Effector memory CD4-positive, alpha-beta T cell (primary cell): ENCODE measurements around the gene NFIA.

Experiments used
- DNase-seq, 3 donors: peaks; one replicate each; pipeline ENCODE4 v3.0.0-alpha.2; 2020
- H3K27ac ChIP-seq: 2 replicates; pipeline ENCODE4 v1.7.0; 2013; ENCODE audit warnings: mild to moderate bottlenecking, low read length, moderate library complexity; ENCODE audit not compliant: insufficient read depth, poor library complexity, severe bottlenecking
- H3K27me3 ChIP-seq: replicated peaks from 2 replicates; pipeline ENCODE4 v1.7.0; 2013; ENCODE audit warnings: mild to moderate bottlenecking, low read length; ENCODE audit not compliant: insufficient read depth, control insufficient read depth, poor library complexity, severe bottlenecking
- H3K36me3 ChIP-seq: 2 replicates; pipeline ENCODE4 v1.7.0; 2013; ENCODE audit warnings: mild to moderate bottlenecking, low read length, moderate library complexity; ENCODE audit not compliant: control insufficient read depth, insufficient read depth
- H3K4me1 ChIP-seq: 2 replicates; pipeline ENCODE4 v1.7.0; 2013; ENCODE audit warnings: low read length, mild to moderate bottlenecking; ENCODE audit not compliant: control insufficient read depth, insufficient read depth, poor library complexity, severe bottlenecking
- H3K4me3 ChIP-seq: 2 replicates; pipeline ENCODE4 v1.7.0; 2013; ENCODE audit warnings: low read length, low read depth, mild to moderate bottlenecking; ENCODE audit not compliant: insufficient read depth, poor library complexity, severe bottlenecking
- H3K9me3 ChIP-seq: 2 replicates; pipeline ENCODE4 v1.7.0; 2013; ENCODE audit warnings: mild to moderate bottlenecking, low read length, moderate library complexity; ENCODE audit not compliant: control insufficient read depth

NFIA gene

DNA sequence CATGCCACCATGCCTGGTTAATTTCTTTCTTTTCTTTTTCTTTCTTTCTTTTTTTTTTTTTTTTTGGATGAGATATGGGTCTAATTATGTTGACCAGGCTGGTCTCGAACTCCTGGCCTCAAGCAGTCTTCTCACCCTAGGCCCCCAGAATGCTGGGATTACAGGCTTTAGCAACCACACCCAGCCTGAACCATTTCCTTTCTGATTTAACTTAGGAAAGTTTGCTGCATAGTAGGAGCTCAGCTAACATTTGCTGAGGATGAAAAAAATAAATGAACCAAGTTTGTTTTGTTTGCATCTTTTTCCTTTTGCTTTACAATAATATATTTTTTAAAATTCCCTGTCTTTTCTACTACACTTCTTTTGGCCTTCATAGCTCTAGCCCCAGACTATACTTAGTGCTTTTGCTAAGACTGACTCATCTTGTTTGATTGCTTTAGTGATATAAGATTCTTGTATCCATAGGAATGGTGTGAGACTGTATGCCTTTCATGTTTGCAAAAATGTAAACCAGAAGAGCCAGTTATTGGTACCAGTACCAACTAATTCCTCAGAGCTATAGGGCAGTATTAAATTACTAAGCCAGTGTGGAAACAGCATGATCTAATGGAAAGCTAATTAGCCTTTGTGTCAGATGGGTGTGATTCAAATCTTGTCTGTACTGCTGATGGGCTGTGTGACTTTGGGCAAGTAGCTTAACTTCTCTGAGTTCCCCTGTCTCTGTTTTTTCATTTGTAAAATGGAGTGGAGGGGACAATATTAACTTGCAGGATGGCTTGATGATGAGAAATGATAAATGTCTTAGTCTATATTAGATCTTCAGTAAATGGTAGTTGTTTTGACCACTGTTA lies 66.9 kb downstream of the NFIA start:
- no peak overlapping the region for H3K4me3 ChIP-seq
- H3K36me3 ChIP-seq, result no peaks in the 10 kb centered on the region
- DNase-seq, result no peak
- H3K4me1 ChIP-seq, result no peaks in the 10 kb centered on the region
- no peaks in the 10 kb centered on the region for H3K27me3 ChIP-seq
- no peak overlapping the region for H3K27ac ChIP-seq
- no peaks in the 10 kb centered on the region for H3K9me3 ChIP-seq

DNA sequence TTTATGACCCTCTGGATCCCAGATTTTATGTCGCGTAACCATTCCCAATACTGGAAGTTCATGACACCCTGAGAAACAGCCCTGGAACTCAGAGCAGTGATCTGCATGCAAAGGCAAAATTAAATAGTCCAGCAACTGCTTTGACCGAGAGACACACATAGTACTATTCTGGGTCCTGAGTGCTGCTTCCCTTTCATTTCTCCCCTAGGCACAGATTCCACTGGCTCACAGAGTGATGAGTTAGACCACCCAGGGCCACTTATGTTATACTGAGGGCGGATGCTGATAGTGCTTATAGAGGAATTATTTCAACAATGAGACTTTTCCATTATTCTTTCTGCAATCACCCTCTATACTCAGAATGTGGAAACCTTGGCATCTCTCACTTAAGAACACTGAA lies 69.2 kb downstream of the NFIA start:
- no peaks in the 10 kb centered on the region for H3K36me3 ChIP-seq
- H3K4me1 ChIP-seq, result no peaks in the 10 kb centered on the region
- no peak overlapping the region for H3K4me3 ChIP-seq
- no peak for DNase-seq
- H3K27ac ChIP-seq, result no peak overlapping the region
- H3K27me3 ChIP-seq, result no peaks in the 10 kb centered on the region
- no peaks in the 10 kb centered on the region for H3K9me3 ChIP-seq

DNA sequence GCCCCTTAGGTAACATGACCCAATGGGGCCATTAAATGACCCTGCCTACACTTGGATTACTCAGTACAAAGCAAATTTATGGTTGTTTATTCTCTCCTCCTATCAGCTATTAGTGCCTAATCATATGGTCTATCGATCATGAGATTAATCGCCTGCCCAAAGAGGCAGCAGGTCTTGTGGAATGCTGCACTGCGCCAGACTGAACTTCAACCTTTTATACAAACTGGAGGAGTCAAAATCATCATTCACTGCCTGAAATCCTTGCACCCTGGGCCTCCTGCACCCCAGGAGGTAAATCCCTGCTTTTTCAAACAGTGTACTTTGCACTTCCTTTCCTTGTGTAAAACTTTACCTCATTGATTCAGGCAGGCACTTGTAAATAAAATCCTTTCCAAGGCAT lies 69.7 kb downstream of the NFIA start:
- Histone ChIP-seq H3K9me3 (no peaks in the 10 kb centered on the region), H3K27ac (no peak overlapping the region), H3K36me3 (no peaks in the 10 kb centered on the region), H3K27me3 (no peaks in the 10 kb centered on the region), H3K4me1 (no peaks in the 10 kb centered on the region), H3K4me3 (no peak overlapping the region)
- DNase-seq, result no peak

DNA sequence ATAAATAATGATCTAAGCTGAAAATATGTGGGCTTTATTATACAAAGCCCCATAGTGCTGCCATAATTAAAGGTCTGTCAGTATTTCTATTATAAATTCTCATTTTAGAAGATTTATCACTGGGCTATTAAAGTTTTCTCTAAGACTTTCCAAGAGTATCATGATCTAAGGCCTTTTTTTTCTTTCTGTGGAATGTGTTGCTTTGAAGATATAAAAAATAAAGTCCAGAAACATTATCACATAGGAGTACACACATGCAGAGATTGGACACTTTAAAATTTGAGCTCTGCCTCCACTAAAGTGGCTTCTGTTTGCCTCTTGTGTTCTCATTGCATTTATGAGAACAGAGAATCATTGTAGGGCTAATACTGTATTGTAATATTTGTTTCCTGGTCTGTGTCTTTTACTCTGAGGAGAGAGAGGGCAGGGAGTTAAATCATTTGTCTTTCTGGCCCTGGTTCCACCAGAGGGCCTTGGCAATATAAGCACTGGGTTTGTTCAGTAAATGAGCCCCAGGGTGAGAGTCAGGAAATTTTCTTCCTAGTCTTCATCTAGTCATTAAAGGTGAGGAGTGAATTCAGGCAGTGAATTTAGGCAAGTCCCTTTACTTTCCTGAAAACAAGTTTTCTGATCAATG lies 70.2 kb downstream of the NFIA start:
- no peaks in the 10 kb centered on the region for H3K9me3 ChIP-seq
- H3K36me3 ChIP-seq, result no peaks in the 10 kb centered on the region
- no peak for DNase-seq
- peaks cover 3% of the 10 kb centered on the region for H3K4me1 ChIP-seq
- H3K27ac ChIP-seq, result no peak overlapping the region
- no peak overlapping the region for H3K4me3 ChIP-seq
- no peaks in the 10 kb centered on the region for H3K27me3 ChIP-seq

DNA sequence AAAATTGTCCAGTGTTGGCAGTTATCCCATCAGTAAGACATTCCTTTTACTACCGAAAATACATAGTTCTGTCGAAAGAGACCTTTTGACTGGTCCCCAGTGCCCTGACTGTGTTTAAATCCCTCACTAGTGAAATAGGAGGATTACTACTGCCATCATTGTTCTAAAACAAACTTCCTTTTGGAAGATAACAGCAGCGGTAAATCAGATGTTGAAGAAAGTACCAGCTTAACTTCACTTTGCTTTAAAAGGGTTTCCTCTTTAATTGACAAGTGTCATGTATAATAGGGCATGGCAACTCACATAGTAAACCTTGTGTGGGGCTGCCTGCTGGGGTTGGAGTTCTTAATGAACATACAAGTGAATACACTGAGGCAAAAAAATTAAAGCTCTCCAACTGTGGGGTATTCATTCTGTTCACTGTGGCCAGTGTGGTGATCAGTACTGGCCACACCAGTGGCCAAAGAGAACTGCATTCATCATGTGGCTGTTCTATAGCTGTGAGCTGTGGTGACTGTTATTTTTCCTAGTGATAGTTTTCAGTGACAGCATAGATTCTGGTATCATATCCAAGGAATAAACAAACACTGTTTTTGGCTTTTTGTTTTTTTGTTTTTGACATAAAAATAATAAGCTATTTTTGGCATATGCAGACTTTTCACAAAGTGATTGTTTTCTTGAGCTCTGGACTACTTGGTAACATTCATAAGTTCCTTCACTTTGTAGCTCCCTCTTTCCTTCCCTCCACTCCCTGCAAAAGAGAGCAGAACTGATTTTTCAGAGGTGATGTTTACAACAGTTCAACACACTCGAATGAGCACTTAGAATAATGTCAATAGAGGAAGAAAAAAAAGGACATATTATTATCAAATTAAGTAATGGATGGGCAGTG lies 74.5 kb downstream of the NFIA start:
- no peak for DNase-seq
- no peak overlapping the region for H3K4me3 ChIP-seq

DNA sequence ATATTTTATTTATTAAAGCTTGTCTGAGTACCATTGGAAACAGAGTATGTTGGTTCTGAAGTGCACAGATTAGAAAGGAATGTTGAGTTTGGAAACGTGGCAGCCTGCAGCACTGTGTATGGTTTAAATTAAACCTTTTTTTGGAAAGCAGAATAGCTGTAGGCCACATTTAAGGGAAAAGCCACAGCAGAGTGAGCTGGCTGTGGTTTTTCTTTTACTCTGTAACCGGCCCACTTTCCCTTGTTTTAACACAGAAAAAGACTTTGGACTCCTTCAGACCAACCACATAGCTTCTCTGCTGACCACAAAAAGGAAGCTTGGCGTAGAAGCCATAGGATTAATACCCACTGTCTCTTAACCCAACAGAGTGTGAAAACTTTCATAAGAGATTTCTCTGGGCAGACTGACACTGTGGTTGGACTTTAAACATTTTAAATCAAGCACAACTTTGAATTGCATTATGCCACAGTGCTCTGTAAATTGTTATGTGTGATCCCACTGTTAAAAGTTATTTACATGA lies 75.2 kb downstream of the NFIA start:
- Histone ChIP-seq H3K4me1 (peaks cover 5% of the 10 kb centered on the region), H3K4me3 (no peak overlapping the region), H3K36me3 (no peaks in the 10 kb centered on the region), H3K27ac (no peak overlapping the region), H3K27me3 (no peaks in the 10 kb centered on the region), H3K9me3 (no peaks in the 10 kb centered on the region)
- no peak for DNase-seq

More for the DNA sequence above, 74.5 kb downstream of the NFIA start:
- Histone ChIP-seq H3K36me3 (no peaks in the 10 kb centered on the region), H3K27ac (no peak overlapping the region), H3K4me1 (peaks cover 5% of the 10 kb centered on the region), H3K27me3 (no peaks in the 10 kb centered on the region), H3K9me3 (no peaks in the 10 kb centered on the region)

DNA sequence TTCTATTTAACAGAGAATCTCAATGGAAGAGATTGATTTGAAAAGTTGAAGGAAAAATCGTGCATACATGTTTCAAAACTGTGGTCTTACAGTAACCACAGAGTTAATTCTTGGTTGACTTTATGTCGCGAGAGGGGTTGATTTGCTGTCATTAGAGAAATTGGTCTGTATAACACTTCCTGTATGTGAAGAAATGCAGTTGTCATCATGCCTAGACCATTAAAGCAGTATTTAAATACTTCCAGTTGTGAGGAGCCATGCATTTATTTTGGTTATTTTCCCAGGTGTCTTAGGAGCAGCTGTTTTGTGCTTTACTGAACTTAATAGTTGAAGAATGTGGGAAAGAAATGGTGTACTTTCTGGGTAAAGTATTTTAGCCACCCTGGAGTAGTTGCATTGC lies 76.2 kb downstream of the NFIA start:
- Histone ChIP-seq H3K9me3 (no peaks in the 10 kb centered on the region), H3K27me3 (no peaks in the 10 kb centered on the region), H3K4me3 (no peak overlapping the region), H3K36me3 (no peaks in the 10 kb centered on the region), H3K4me1 (peaks cover 5% of the 10 kb centered on the region), H3K27ac (no peak overlapping the region)
- no peak for DNase-seq

DNA sequence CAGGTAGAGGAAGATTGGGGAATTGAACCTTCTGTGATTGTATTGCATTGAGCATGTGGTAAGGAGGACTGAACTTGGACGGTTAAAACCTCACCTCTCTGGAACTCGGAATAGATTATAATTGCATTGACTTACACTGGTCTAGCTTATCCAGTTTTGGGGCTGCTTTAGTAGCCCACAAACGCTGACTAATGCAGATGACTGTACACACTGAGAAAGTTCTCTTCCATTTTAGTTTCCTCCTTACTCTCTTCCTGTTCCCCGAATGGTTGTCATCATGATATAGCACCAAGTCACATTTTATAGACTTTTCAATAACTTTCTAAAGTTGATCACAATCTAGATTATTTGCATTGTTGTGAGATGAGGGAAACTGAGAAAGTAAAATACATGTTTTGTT lies 78.2 kb downstream of the NFIA start:
- no peaks in the 10 kb centered on the region for H3K27me3 ChIP-seq
- no peak for DNase-seq
- H3K9me3 ChIP-seq, result no peaks in the 10 kb centered on the region
- H3K27ac ChIP-seq, result no peak overlapping the region
- no peaks in the 10 kb centered on the region for H3K36me3 ChIP-seq
- no peak overlapping the region for H3K4me3 ChIP-seq
- H3K4me1 ChIP-seq, result peaks cover 5% of the 10 kb centered on the region

DNA sequence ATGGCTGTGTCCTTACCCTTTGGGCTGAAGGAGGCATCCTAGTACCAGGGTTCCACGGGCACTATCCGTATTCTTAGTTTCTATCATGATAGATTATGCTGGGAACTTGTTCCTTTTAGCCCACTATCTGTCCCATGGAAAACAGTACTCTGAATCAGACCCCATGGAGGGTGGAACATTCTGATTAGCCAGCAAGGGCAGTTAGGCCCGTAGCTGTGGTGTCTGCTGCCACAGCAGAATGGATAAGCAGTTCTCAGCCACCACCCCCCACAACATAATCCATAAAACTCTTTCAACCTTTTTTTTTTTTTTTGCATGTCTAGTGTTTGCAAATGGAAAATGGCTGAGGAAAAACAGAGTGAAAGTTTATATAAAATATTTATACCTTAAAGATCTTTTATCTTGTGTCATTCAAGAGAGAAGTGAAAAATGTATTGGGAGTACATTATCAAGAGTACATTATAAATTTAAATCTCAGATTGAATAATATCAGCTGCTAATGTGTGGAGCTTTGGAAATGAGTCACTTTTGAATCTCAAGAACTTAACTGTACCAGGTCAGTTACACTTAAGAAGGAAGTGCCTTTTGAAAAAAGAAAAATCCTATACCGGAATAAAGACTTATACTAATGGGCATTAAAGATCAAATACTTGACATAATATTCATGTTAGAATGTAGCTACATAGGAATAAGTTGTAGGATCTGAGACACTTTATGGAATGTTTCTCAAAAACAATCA lies 80.3 kb downstream of the NFIA start:
- no peak for DNase-seq
- Histone ChIP-seq H3K4me3 (no peak overlapping the region), H3K36me3 (no peaks in the 10 kb centered on the region), H3K27ac (no peak overlapping the region), H3K9me3 (no peaks in the 10 kb centered on the region), H3K27me3 (no peaks in the 10 kb centered on the region), H3K4me1 (peaks cover 1% of the 10 kb centered on the region)
